Skeletal muscle tissue (tissue), 4 donors: ENCODE results near the gene TRAK1. TPM values are rescaled to one million over a fixed set of nuclear protein-coding genes. Genes with fewer than 3 reads are reported as not detected.

ENCODE experiments used
- H3K27ac ChIP-seq: one replicate; pipeline ENCODE4 v1.7.0; 2013; ENCODE audit warnings: mild to moderate bottlenecking, low read depth, low read length, inconsistent platforms
- H3K27me3 ChIP-seq, 3 donors: one replicate each; pipeline ENCODE4 v1.7.0; 2013; ENCODE audit warnings: low read length in 3 of 3; ENCODE audit not compliant: control insufficient read depth in 3 of 3, insufficient read depth in 3 of 3
- H3K36me3 ChIP-seq, 3 donors: one replicate each; pipeline ENCODE4 v1.7.0; 2013; ENCODE audit warnings: low read length in 3 of 3; ENCODE audit not compliant: control insufficient read depth in 3 of 3, insufficient read depth in 3 of 3
- H3K4me1 ChIP-seq, 3 donors: one replicate each; pipeline ENCODE4 v1.7.0; 2013; ENCODE audit warnings: low read length in 3 of 3, mild to moderate bottlenecking in 3 of 3; ENCODE audit not compliant: control insufficient read depth in 3 of 3, insufficient read depth in 3 of 3
- H3K4me3 ChIP-seq, 3 donors: one replicate each; pipeline ENCODE4 v1.7.0; 2013; ENCODE audit warnings: low read length in 3 of 3
- H3K9ac ChIP-seq, 3 donors: one replicate each; pipeline ENCODE4 v1.7.0; 2013; ENCODE audit warnings: low read length in 3 of 3, mild to moderate bottlenecking in 3 of 3, moderate library complexity in 2 of 3, low read depth in 1 of 3
- H3K9me3 ChIP-seq, 3 donors: one replicate each; pipeline ENCODE4 v1.7.0; 2013; ENCODE audit warnings: low read length in 3 of 3; ENCODE audit not compliant: control insufficient read depth in 3 of 3
- total RNA-seq: library from RNA; depleted of rRNA; stranded (reverse); fragments of >200 nt; gene quantifications from one replicate; pipeline ENCODE4 v1.2.3, GENCODE V29; 2014
- donor health status: Osteomylitis.

TRAK1 gene
- total RNA-seq, 1 donor from 2014 or later, result 57.9 TPM

DNA sequence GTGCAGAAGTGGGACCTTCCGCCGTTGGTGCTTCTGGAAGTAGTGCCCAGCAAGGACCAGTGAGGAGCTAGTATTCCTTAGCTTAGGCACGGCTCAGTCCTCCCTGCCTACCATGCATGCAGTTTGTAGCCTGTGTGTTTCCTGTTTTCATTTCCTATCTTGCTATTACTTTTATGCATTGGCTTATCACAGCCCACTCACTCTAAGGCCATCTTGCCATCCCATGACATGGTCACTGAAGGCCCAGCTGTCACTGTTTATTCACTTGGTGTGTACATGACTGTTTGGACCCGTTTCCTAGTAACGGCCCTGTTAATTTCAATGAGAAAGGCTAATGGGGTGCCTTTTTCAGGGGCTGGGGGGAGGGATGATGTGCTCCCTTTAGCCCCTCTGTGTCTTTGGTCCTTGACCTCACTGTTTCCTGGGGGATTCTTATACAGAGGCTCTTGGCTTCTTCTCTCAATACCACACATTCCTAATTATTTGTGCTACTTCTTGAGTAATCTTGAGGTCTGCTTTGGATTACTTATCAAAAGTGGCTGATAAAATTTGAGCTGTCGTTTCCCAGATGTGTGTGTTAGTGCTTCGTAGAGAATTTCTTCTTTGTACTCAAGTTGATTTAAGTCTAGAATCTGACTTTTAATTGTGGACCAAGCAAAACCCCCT, 24.5 kb upstream of the TRAK1 start:
- no peaks in the 10 kb centered on the region for H3K36me3 ChIP-seq
- no peaks in the 10 kb centered on the region for H3K9me3 ChIP-seq
- H3K27ac ChIP-seq, result peak overlapping the region; percentile 91
- H3K4me3 ChIP-seq, result peak overlapping the region; percentile 6 to 52 (median 34)
- H3K4me1 ChIP-seq, result peaks cover 67 to 72% (median 68%) of the 10 kb centered on the region in 3 donors
- peak overlapping the region in 2 of 3 donors; percentile 63 to 69 for H3K9ac ChIP-seq
- H3K27me3 ChIP-seq, result no peaks in the 10 kb centered on the region

DNA sequence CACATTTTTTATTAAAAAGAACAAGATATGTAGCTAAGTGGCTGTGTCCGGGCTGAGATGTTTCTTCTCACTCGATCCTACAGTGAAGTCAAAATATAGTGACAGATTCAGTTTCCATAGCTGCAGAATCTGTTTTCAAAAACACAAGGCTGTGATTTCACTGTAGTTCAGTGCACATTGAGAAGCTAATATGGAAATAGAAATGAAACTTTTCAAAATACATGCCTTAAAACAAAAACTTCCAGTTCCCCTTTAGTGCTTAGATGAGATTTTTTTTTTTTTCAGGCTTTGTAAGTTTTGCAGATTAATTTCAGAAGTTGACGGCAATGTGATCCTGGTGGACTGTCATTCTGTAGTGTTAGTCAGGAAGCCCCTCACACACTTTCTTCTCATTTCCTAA, 23.8 kb upstream of the TRAK1 start:
- Histone ChIP-seq H3K27ac (peak overlapping the region; percentile 91), H3K4me3 (peak overlapping the region in 1 of 3 donors; percentile 45), H3K4me1 (peaks cover 68 to 72% (median 68%) of the 10 kb centered on the region in 3 donors)

DNA sequence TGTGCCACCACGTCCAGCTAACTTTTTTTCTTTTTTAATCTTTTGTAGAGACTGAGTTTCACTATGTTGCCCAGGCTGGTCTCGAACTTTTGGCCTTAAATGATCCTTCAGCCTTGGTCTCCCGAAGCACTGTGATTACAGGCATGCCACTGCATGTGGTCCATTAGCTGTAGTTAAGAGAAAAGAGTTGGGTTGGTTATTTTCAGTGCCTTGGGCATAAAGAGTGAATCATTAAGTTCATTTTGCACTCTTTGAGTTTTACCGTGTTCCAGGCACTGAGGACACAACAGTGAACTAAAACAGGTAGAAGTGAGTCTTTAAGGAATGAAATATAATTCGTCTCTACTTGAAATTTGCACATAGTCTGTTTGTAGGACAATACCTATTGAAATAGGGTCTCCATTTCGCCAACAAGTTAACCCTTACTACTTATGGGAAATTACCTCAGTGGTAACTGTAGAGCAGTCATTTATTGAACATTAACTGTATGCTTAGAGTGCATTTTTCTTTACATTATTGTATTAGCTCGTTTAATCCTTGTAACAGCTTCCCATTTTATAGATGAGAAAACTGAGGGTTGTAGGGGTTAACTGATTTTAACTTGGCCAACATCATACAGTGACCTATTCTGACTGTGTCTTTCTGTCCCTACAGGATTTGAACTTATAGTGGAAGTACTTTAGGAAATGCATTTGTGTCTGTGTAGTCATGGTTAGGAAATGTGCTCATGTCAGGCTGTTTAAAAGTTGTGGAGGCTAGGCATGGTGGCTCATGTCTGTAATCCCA, 22.7 kb upstream of the TRAK1 start:
- Histone ChIP-seq H3K9me3 (no peaks in the 10 kb centered on the region), H3K36me3 (no peaks in the 10 kb centered on the region), H3K9ac (peak overlapping the region in 1 of 3 donors; percentile 63), H3K27ac (peak overlapping the region; percentile 91), H3K4me1 (peaks cover 68 to 73% (median 68%) of the 10 kb centered on the region in 3 donors), H3K4me3 (no peak overlapping the region), H3K27me3 (no peaks in the 10 kb centered on the region)

More for the DNA sequence above, 23.8 kb upstream of the TRAK1 start:
- Histone ChIP-seq H3K9me3 (no peaks in the 10 kb centered on the region), H3K9ac (peak overlapping the region; percentile 33 to 69 (median 63)), H3K27me3 (no peaks in the 10 kb centered on the region), H3K36me3 (no peaks in the 10 kb centered on the region)

DNA sequence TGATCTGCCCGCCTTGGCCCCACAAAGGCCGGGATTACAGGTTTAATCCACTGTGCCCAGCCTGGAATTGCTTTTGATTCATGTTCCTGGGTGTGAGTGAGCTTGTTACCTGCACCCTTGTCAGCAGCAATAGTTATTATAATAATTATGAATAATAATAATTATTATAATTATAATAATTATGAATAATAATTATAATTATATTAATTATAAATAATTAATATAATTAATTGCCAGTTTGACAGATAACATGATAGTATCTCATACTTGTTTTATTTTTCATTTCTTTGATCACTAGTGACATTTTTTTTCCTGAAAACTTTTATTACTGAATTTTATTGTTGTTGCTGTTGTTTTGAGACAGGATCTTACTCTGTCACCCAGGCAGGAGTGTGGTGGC, 21.1 kb upstream of the TRAK1 start:
- no peaks in the 10 kb centered on the region for H3K27me3 ChIP-seq
- H3K9me3 ChIP-seq, result no peaks in the 10 kb centered on the region
- H3K36me3 ChIP-seq, result no peaks in the 10 kb centered on the region
- H3K9ac ChIP-seq, result no peak overlapping the region
- no peak overlapping the region for H3K4me3 ChIP-seq
- peak overlapping the region; percentile 88 for H3K27ac ChIP-seq
- H3K4me1 ChIP-seq, result peaks cover 70 to 79% (median 76%) of the 10 kb centered on the region in 3 donors

DNA sequence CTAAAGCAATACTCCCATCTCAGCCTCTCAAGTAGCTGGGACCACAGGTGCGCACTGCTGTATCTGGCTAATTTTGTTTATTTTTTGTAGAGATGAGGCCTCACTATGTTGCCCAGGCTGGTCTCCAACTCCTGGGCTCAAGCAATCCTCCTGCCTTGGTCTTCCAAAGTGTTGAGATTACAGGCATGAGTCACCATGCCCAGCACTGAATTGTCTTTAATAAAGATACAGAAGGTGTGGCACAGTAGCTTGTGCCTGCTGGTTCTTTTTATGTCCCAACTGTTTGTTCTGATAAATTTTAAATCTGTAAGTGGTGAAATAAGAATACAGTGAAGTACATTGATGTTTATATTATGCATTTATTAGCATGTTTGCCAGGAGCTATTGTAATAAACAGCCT, 20.6 kb upstream of the TRAK1 start:
- H3K27ac ChIP-seq, result peak overlapping the region; percentile 88
- no peaks in the 10 kb centered on the region for H3K27me3 ChIP-seq
- H3K36me3 ChIP-seq, result no peaks in the 10 kb centered on the region
- no peaks in the 10 kb centered on the region for H3K9me3 ChIP-seq
- H3K4me3 ChIP-seq, result no peak overlapping the region
- H3K9ac ChIP-seq, result no peak overlapping the region
- H3K4me1 ChIP-seq, result peaks cover 70 to 79% (median 76%) of the 10 kb centered on the region in 3 donors

DNA sequence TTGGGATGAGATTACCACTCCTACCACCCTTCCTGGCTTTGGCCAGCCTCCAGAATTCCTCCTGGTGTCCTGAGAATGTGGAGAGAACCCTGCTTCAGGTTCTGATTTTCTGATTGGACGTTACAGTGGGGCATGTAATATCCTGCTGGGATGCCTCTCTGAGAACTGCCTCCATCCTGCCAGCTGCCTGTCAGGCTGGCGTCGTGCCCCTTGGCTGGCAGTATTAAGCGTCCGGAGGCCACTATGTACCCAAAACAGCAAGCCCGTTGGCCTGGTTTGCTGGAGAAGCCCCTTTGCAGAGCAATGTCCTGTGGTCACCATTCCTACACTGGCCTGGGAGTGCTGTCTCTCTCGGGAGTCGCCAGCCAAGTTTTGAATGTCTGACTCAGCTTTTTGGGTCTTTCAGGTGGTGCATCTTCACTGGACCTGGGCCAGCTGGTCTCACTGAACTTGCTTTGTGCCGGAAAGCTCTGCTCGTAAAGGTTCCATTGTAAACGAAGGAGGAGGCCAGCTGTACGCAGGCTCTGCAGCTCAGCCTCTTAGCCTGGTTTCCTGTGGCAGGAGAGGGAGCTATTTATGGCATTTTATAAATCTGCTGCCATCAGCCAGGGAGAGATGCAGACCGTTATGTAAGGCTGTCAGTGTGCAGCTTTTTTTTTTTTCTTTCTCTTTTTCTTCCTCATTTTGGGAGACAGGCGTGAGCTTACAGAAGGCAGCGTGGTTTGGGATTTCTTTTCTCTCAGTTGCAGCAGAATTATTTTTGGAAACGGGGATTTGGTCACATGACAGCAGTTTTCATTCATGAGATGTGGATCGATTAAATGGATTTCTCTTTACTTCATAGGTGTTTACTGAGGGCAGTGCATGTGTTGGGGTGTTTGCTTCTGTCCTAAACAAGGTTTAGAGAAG, 19.0 kb upstream of the TRAK1 start:
- Histone ChIP-seq H3K27me3 (no peaks in the 10 kb centered on the region), H3K9ac (peak overlapping the region; percentile 62 to 90 (median 83)), H3K36me3 (no peaks in the 10 kb centered on the region), H3K27ac (peak overlapping the region; percentile 88), H3K4me1 (peaks cover 61 to 65% (median 64%) of the 10 kb centered on the region in 3 donors), H3K4me3 (peak overlapping the region; percentile 66 to 75 (median 72)), H3K9me3 (no peaks in the 10 kb centered on the region)

DNA sequence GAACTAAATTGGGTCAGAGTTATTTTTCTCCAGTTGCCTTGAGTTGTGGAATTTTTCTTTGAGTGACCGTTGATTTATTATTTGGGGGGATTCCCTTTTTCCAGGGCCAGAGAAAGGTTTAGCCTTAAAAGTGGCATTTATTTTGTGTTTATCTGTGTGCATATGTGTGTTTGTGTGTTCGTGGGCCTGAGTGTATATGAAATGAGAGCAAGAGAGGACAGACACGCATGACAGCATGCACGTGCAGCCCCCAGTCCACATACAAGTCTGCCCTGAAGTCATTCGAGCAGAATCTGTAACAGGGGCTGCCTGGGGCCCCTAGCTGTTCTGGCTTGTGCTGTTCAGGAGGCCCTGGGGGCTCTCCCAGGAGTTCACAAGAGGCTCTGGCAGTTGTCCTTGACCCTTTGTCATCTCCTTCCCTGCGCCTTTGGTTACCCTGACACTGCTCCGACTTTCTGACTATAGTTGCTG, 18.3 kb upstream of the TRAK1 start:
- peak overlapping the region; percentile 88 for H3K27ac ChIP-seq
- peak overlapping the region; percentile 66 to 75 (median 72) for H3K4me3 ChIP-seq
- no peaks in the 10 kb centered on the region for H3K27me3 ChIP-seq
- H3K36me3 ChIP-seq, result no peaks in the 10 kb centered on the region
- peak overlapping the region; percentile 62 to 90 (median 83) for H3K9ac ChIP-seq
- peaks cover 56 to 64% (median 60%) of the 10 kb centered on the region in 3 donors for H3K4me1 ChIP-seq
- H3K9me3 ChIP-seq, result no peaks in the 10 kb centered on the region

DNA sequence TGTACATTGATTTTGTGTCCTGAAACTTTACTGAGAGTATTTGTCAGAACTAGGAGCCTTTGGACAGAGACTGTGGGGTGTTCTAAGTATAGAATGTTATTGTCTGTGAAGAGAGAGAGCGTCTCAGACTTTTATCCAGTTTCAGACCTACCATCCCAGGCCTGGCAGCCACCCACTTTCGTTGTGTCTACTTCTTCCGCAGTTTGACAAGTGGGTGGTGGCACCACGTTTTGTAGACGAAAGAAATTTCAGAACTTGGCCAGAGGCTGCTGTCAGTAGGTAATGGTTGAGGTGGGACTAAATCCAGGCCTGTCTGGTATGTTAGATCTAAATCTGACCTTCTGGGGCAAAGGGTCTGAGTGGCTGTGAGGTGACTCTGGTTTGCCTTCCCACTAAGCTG, 13.4 kb upstream of the TRAK1 start:
- Histone ChIP-seq H3K4me3 (peak overlapping the region in 1 of 3 donors; percentile 1), H3K27me3 (no peaks in the 10 kb centered on the region), H3K4me1 (peaks cover 43 to 58% (median 55%) of the 10 kb centered on the region in 3 donors), H3K36me3 (no peaks in the 10 kb centered on the region), H3K9me3 (no peaks in the 10 kb centered on the region), H3K9ac (peak overlapping the region in 1 of 3 donors; percentile 55), H3K27ac (no peak overlapping the region)

DNA sequence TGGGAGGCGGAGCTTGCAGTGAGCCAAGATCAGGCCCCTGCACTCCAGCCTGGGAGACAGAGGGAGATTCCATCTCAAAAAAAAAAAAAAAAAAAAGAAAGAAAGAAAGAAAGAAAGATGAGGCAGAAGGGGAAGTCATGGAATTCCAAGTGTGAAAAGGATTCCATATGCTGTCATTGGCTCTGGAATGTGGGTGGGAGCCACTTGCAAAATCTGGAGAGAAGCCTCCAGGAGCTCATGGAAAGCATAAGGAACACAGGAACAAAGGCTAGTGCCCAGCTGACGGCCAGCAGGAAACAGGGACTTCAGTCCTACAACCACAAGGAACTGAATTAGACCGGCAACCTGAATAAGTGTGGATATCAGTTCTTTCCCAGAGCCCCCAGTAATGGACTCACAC, 12.5 kb upstream of the TRAK1 start:
- no peak overlapping the region for H3K27ac ChIP-seq
- no peaks in the 10 kb centered on the region for H3K9me3 ChIP-seq
- H3K4me1 ChIP-seq, result peaks cover 34 to 50% (median 46%) of the 10 kb centered on the region in 3 donors

More for the DNA sequence above, 12.5 kb upstream of the TRAK1 start:
- no peak overlapping the region for H3K4me3 ChIP-seq
- H3K36me3 ChIP-seq, result no peaks in the 10 kb centered on the region
- no peaks in the 10 kb centered on the region for H3K27me3 ChIP-seq
- H3K9ac ChIP-seq, result no peak overlapping the region
